ENCODE results near the gene SPON1. TPM values are rescaled to one million over a fixed set of nuclear protein-coding genes. Genes with fewer than 3 reads are reported as not detected.
A peak's percentile ranks its signal among the peaks of the same experiment; 100 is the strongest.
"Not testable (repeated sequence)": the region's sequence is repeated elsewhere in the genome, so short reads cannot be mapped to it uniquely, and the experiment has no call there.

Gene SPON1
- total and polyA plus RNA-seq, 4 donors = 0.72 to 4.9 (median 1.2) TPM

DNA sequence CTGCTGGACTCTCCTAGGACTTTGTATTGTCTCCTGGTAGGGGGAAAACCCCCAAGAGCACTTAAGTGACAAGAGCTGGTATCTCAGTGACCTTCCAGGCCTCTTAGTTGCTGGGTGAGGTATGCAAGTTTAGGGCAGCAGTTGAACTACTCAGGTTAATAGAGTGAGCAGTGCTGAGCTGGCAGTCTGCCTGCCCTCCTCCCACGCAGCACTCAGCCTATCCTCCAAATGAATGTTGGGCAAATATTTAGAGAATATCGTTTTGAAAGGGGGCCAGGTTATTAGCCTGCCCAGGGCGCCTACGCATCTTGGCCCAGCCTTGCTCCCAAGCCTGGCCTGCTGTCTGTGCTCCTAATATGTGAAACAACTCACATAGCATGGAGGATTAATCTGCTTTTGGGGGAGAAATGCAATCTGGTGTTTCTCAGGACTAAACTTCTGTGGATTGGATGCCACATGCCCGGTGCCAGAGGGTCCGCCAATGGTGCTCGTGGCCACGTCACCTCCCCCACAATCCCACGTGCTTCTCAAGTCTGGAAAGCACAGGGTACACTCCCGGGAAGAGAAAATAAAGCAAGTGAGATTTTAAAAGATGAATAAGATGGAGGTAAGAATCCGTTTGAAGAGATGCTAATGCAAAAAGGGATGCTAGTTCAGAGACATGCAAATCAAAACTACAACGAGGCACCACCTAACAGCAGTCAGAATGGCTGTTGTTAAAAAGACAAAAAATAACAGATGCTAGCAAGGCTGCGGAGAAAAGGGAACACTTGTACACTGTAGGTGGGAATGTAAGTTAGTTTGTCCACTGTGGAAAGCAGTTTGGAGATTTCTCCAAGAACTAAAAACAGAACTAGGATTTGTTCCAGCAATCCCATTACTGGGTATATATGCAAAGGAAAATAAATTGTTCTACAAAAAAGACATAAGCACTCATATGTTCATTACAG, 67.7 kb downstream of the SPON1 start:
- no peaks in the 10 kb centered on the region for H3K36me3 ChIP-seq (ENCODE audit: control insufficient read depth in 4 of 4, insufficient read depth in 3 of 4, low read depth in 1 of 4, low read length in 3 of 4)
- peak; percentile 36 for DNase-seq (ENCODE audit: low spot score)
- peaks cover 0 to 13% (median 0%) of the 10 kb centered on the region in 4 donors for H3K27me3 ChIP-seq (ENCODE audit: control insufficient read depth in 4 of 4, insufficient read depth in 4 of 4, low read length in 3 of 4)
- peaks cover 2 to 7% (median 4%) of the 10 kb centered on the region in 4 donors for H3K4me1 ChIP-seq (ENCODE audit: control insufficient read depth in 4 of 4, insufficient read depth in 4 of 4, low read length in 3 of 4)
- no peak overlapping the region for H3K4me3 ChIP-seq (ENCODE audit: low read depth in 1 of 3, low read length in 3 of 3)
- no peak overlapping the region for H3K9ac ChIP-seq (ENCODE audit: low read depth in 1 of 2, low read length in 2 of 2)
- TF ChIP-seq JUND (IDR thresholded peaks at IDR 0.05) = peak in 1 of 2 donors; percentile 21
- peak; percentile 23 for TF ChIP-seq YY1 (IDR thresholded peaks at IDR 0.05)
- TF ChIP-seq RXRA (IDR thresholded peaks at IDR 0.05) = peak; percentile 9 to 77
- no peak for TF ChIP-seq RAD21 (IDR thresholded peaks at IDR 0.05)
- peak in 1 of 2 donors; percentile 61 for TF ChIP-seq HNF4A (conservative IDR thresholded peaks at IDR 0.05)
- no peak for TF ChIP-seq TAF1 (conservative IDR thresholded peaks at IDR 0.05)
- TF ChIP-seq SP1 (IDR thresholded peaks at IDR 0.05) = no peak
- no peak for TF ChIP-seq ATF3 (IDR thresholded peaks at IDR 0.05)
- peak; percentile 12 for TF ChIP-seq FOXA2 (IDR thresholded peaks at IDR 0.05)
- peak; percentile 99 to 100 for TF ChIP-seq EGR1 (IDR thresholded peaks at IDR 0.05; ENCODE audit: low read depth in 2 of 2)
- TF ChIP-seq, protein P1, sequence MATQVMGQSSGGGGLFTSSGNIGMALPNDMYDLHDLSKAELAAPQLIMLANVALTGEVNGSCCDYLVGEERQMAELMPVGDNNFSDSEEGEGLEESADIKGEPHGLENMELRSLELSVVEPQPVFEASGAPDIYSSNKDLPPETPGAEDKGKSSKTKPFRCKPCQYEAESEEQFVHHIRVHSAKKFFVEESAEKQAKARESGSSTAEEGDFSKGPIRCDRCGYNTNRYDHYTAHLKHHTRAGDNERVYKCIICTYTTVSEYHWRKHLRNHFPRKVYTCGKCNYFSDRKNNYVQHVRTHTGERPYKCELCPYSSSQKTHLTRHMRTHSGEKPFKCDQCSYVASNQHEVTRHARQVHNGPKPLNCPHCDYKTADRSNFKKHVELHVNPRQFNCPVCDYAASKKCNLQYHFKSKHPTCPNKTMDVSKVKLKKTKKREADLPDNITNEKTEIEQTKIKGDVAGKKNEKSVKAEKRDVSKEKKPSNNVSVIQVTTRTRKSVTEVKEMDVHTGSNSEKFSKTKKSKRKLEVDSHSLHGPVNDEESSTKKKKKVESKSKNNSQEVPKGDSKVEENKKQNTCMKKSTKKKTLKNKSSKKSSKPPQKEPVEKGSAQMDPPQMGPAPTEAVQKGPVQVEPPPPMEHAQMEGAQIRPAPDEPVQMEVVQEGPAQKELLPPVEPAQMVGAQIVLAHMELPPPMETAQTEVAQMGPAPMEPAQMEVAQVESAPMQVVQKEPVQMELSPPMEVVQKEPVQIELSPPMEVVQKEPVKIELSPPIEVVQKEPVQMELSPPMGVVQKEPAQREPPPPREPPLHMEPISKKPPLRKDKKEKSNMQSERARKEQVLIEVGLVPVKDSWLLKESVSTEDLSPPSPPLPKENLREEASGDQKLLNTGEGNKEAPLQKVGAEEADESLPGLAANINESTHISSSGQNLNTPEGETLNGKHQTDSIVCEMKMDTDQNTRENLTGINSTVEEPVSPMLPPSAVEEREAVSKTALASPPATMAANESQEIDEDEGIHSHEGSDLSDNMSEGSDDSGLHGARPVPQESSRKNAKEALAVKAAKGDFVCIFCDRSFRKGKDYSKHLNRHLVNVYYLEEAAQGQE (IDR thresholded peaks at IDR 0.05) = peak; percentile 16
- TF ChIP-seq, protein P2, sequence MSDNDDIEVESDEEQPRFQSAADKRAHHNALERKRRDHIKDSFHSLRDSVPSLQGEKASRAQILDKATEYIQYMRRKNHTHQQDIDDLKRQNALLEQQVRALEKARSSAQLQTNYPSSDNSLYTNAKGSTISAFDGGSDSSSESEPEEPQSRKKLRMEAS (IDR thresholded peaks at IDR 0.05) = no peak
- H3K27ac ChIP-seq (ENCODE audit: low read depth in 1 of 2, low read length in 2 of 2) = no peak overlapping the region
- WGBS = 47% methylated on average over 13 of the region's 13 CpGs
- no peaks in the 10 kb centered on the region for H3K9me3 ChIP-seq (ENCODE audit: control insufficient read depth in 4 of 4, low read length in 3 of 4)

GRCh38 chr11:14035526-14035925, 73.0 kb downstream of the SPON1 start:
- WGBS = 86% methylated on average over 2 of the region's 2 CpGs

DNA sequence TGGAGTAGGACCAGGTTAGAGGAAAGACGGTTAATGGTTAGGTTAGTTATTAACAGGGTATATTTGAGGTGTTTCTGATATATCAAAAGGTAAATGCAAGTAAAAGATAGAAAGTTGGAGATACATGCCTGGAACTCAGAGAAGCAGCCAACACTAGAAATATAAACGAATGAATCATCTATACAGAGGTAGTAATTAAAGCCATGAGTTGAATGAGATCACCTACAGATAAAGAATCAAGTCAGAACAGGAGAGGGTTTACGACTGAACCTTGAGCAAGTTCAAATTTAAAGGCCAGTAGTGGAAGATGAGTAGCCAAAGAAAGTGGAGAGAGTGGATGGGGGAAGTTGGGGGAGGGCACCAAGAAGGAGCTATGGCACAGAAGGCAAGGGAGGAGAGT, 73.9 kb downstream of the SPON1 start:
- H3K4me3 ChIP-seq (ENCODE audit: low read depth in 1 of 3, low read length in 3 of 3) = no peak overlapping the region
- H3K36me3 ChIP-seq (ENCODE audit: control insufficient read depth in 4 of 4, insufficient read depth in 3 of 4, low read depth in 1 of 4, low read length in 3 of 4) = no peaks in the 10 kb centered on the region
- no peaks in the 10 kb centered on the region for H3K9me3 ChIP-seq (ENCODE audit: control insufficient read depth in 4 of 4, low read length in 3 of 4)
- no peak overlapping the region for H3K9ac ChIP-seq (ENCODE audit: low read depth in 1 of 2, low read length in 2 of 2)
- WGBS = 72% methylated on average over 3 of the region's 3 CpGs
- H3K4me1 ChIP-seq (ENCODE audit: control insufficient read depth in 4 of 4, insufficient read depth in 4 of 4, low read length in 3 of 4) = no peaks in the 10 kb centered on the region
- H3K27ac ChIP-seq (ENCODE audit: low read depth in 1 of 2, low read length in 2 of 2) = no peak overlapping the region
- no peak for DNase-seq (ENCODE audit: low spot score)
- peaks cover 0 to 5% (median 2%) of the 10 kb centered on the region in 4 donors for H3K27me3 ChIP-seq (ENCODE audit: control insufficient read depth in 4 of 4, insufficient read depth in 4 of 4, low read length in 3 of 4)
- TF ChIP-seq, protein P2 (IDR thresholded peaks at IDR 0.05) = no peak
- TF ChIP-seq FOXA2 (IDR thresholded peaks at IDR 0.05) (no peak), SP1 (IDR thresholded peaks at IDR 0.05) (no peak), RAD21 (IDR thresholded peaks at IDR 0.05) (no peak), HNF4G (IDR thresholded peaks at IDR 0.05) (no peak), CTCF (IDR thresholded peaks at IDR 0.05; ENCODE audit: low read depth, low read length, missing input control) (no peak), TAF1 (conservative IDR thresholded peaks at IDR 0.05) (no peak), EGR1 (IDR thresholded peaks at IDR 0.05; ENCODE audit: low read depth in 2 of 2) (no peak), GABPA (IDR thresholded peaks at IDR 0.05 in 1 of 2, conservative IDR thresholded peaks at IDR 0.05 in 1 of 2) (no peak), YY1 (IDR thresholded peaks at IDR 0.05) (no peak), RXRA (IDR thresholded peaks at IDR 0.05) (no peak), JUND (IDR thresholded peaks at IDR 0.05) (no peak), ZBTB33 (IDR thresholded peaks at IDR 0.05) (no peak), FOXA1 (IDR thresholded peaks at IDR 0.05) (no peak), HNF4A (conservative IDR thresholded peaks at IDR 0.05) (no peak), ATF3 (IDR thresholded peaks at IDR 0.05) (no peak)

More at GRCh38 chr11:14035526-14035925, 73.0 kb downstream of the SPON1 start:
- not testable (repeated sequence) for DNase-seq (ENCODE audit: low spot score); H3K27me3 ChIP-seq (ENCODE audit: control insufficient read depth in 4 of 4, insufficient read depth in 4 of 4, low read length in 3 of 4); H3K9me3 ChIP-seq (ENCODE audit: control insufficient read depth in 4 of 4, low read length in 3 of 4); H3K4me1 ChIP-seq (ENCODE audit: control insufficient read depth in 4 of 4, insufficient read depth in 4 of 4, low read length in 3 of 4); H3K4me3 ChIP-seq (ENCODE audit: low read depth in 1 of 3, low read length in 3 of 3); H3K9ac ChIP-seq (ENCODE audit: low read depth in 1 of 2, low read length in 2 of 2); H3K27ac ChIP-seq (ENCODE audit: low read depth in 1 of 2, low read length in 2 of 2); H3K36me3 ChIP-seq (ENCODE audit: control insufficient read depth in 4 of 4, insufficient read depth in 3 of 4, low read depth in 1 of 4, low read length in 3 of 4)
